ENCODE data around the gene COG2.

GRCh38 chr1:230717251-230717650 is 75.0 kb downstream of the COG2 start:
- TF ChIP-seq EZH2 (IDR thresholded peaks at IDR 0.05; ENCODE audit: low read length, unreplicated experiment) (no peak), CTCF (conservative IDR thresholded peaks at IDR 0.05; ENCODE audit: low read depth, low read length) (no peak)
